TTC549 (cell line): ENCODE results near the gene MAG.

Source experiments
- FAIRE-seq: peaks from 2 replicates; lab custom pipeline; 2012; peaks lifted over from hg19 to GRCh38; lab: Jason Lieb, UNC

Gene MAG

GRCh38 chr19:35318679-35319448 is 26.9 kb downstream of the MAG start:
- FAIRE-seq: no peak

DNA sequence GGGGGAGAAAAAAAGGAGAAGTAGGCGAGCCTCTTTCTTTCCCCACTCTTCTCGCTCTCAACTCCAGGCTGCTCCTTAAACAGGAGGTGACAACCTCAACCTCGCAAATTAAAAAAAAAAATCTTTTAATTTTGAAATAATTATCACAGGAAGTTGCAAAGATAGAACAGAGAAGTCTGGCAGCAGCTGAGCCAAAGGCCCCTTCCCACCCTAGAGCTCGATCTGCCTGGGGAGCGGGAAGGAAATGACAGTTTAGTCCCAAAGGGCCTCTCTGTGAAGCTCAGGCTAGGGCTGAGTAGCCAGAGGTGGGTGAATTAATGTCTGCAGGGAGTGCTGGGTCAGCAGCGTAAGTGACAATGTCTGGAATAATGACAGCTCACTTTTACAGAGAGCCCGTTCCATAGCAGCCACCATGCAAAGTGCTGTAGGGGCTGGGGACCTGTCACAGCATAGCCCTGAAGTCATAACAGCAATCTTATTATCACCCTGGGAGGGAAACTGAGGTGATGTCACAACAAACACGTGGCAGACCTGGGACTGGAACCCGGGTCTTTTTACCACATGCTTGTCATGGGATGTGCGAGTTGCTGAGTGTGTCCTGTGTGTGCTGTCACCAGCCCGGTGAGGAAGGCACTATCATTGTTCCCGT is 28.2 kb downstream of the MAG start:
- FAIRE-seq: no peak

DNA sequence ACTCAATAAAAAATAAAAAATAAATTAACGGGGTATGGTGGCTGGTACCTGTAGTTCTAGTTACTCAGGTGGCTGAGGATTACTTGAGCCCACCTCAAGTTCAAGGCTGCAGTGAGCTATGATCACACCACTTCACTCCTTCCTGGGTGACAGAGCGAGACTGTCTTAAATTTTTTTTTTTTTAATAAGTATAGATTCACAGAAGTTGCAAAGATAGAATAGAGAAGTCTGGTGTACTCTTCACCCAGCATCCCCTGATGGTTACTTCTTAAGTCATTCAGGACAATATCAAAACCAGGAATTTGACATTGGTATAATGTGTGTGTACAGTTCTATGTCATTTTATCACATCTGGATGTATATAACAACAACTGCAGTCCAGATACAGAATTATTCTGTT is 29.3 kb downstream of the MAG start:
- FAIRE-seq: no peak

- FAIRE-seq: no peak
Measured at GRCh38 chr19:35322014-35322413, 30.1 kb downstream of the MAG start.

- FAIRE-seq: no peak
Measured at GRCh38 chr19:35327642-35328041, 35.7 kb downstream of the MAG start.

- no peak for FAIRE-seq
Measured at GRCh38 chr19:35328851-35329285, 36.9 kb downstream of the MAG start, which contains the start of gene CD22. Gene CD22, plus strand, starts transcription at chr19:35329187. Its CDS starts 2,854 bp downstream, at chr19:35332041.

GRCh38 chr19:35329323-35329722 is 37.4 kb downstream of the MAG start:
- FAIRE-seq: no peak

DNA sequence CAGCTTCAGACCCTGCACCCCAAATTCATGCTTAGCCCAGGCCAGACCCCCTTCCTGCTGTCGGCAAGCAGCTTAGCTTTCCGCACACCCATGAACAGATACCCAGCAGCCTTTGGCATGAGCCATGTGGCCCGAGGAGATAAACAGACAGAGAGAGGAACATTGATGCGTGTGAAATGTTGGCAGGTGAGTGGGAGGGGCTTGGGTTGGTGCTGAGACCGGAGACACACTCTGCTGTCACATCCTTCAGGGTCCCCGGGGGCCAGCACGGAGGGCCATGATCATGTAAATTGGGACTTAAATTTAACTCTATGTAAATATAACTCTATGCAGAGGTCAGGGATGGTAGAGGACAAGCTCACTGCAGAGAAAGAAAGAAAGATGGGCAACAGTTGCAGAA is 38.5 kb downstream of the MAG start:
- FAIRE-seq: no peak

DNA sequence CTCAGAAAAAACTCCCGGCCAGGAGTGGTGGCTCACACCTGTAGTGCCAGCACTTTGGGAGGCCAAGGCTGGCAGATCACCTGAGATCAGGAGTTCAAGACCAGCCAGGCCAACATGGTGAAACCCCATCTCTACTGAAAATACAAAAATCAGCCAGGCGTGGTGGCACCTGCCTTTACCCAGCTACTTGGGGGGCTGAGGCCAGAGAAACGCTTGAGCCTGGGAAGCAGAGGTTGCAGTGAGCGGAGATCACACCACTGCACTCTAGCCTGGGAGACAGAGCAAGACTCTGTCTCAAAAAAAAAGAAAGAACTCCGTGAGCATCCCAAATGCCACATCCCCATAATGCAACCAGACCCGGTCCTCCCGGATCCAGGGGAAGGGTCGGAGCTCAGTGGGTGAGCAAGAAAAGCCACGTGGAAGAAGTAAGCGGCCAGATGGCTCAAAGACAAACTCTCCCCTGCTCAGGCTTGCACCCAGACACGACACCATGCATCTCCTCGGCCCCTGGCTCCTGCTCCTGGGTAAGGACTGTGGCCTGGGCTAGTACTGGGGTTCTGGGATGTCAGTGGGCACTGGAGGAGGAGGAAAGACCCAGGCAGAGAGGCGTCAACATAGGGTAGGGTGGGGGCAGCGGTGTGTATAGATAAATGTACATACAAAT is 39.7 kb downstream of the MAG start:
- FAIRE-seq: no peak

- no peak for FAIRE-seq
Measured at GRCh38 chr19:35332817-35333216, 40.9 kb downstream of the MAG start.

DNA sequence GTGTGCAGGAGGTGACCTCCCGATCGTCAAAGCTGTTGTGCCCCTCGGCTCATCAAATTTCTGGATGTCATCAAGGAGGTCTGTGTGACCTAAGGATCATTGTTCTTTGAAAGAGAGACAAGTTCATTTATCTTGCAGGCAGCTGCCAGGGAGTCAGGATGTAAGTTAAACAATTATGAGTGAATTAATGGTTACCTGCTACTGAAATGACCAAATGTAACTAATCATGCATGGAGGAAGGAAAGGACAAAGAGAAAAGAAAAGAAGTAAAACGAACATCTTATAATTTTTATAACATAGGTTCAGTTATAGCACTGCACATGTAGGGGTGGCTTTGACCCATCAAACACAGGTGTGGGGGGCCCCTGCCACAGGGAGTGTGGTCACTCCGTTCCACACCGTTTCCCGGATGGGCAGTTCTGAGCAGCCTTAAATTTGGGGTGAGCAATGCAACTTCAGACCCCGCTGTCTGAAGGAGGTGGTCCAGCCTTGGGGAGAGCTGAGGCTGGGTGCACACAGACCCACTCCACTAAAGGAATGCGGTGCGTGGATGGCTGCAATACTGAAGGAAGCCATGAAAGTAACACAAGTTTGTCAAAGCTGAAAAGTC is 42.3 kb downstream of the MAG start:
- FAIRE-seq: no peak

DNA sequence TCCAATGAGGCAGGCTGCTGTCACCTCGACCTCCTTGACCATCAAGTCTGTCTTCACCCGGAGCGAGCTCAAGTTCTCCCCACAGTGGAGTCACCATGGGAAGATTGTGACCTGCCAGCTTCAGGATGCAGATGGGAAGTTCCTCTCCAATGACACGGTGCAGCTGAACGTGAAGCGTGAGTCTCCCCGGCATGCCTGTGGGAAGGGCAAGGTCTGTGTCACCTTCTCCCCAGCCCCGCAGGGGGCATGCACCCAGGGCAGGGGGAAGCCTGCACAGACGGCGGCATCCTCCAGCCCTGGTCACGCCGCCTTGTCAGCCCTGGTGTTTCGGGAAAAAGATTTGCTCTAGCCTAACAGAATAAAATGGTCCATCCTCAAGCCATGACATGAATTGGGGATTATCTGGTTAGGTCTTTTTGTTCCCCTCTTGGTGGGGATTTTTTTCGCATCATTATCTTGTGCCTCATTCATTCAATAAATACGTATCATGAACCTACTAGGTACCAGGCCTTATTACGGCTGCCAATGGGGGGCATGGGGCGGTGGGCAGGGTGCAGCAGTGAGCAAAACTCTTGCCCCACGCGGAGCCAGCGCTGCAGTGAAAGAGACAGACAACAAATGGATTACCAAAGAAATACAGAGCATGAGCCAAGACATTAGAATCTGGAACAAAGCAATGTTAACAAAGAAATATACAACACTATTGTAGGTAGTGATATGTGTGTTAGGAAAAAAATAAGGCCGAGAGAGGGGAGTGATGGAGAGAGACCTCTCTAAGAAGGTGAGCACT is 44.4 kb downstream of the MAG start:
- no peak for FAIRE-seq

- FAIRE-seq: no peak
Measured at GRCh38 chr19:35337097-35337983, 45.4 kb downstream of the MAG start.

DNA sequence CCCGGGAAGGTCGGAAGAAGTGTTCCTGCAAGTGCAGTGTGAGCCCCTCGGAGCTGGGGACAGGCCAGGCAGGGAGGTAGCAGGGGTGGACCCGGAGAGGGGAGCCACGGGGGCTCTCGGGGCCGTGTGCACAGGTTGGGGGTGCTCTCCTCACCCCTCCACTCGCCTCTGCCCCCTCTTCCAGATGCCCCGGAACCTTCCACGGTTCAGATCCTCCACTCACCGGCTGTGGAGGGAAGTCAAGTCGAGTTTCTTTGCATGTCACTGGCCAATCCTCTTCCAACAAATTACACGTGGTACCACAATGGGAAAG is 46.0 kb downstream of the MAG start:
- no peak for FAIRE-seq

DNA sequence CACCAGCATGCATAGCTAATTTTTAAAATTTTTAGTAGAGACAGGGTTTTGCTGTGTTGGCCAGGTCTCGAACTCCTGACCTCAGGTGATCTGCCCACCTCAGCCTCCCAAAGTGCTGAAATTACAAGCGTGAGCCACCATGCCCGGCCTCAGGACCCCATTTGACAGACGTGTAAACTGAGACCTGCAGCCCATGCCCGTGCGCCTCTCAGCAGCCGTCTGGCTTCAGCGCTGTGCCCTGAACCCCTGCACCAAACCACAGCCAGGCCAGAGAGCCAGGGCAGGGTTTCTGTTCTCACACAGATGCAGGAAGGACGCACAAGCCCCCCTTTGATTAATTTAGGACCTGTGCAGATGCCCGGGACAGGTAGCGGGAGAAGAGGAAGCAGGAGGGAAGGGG is 48.5 kb downstream of the MAG start:
- FAIRE-seq: no peak

DNA sequence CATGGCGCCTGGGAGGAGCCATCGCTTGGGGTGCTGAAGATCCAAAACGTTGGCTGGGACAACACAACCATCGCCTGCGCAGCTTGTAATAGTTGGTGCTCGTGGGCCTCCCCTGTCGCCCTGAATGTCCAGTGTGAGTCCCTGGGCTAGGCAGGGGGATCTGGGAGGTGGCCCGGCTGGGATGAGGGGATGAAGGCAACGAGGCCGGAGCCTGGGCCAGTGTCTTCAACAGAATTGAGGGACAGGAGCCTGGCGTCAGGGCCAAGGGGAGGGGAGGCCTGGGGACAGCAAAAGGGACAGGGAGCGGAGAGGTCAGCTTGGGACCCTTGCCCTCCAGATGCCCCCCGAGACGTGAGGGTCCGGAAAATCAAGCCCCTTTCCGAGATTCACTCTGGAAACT is 49.0 kb downstream of the MAG start:
- FAIRE-seq: no peak

DNA sequence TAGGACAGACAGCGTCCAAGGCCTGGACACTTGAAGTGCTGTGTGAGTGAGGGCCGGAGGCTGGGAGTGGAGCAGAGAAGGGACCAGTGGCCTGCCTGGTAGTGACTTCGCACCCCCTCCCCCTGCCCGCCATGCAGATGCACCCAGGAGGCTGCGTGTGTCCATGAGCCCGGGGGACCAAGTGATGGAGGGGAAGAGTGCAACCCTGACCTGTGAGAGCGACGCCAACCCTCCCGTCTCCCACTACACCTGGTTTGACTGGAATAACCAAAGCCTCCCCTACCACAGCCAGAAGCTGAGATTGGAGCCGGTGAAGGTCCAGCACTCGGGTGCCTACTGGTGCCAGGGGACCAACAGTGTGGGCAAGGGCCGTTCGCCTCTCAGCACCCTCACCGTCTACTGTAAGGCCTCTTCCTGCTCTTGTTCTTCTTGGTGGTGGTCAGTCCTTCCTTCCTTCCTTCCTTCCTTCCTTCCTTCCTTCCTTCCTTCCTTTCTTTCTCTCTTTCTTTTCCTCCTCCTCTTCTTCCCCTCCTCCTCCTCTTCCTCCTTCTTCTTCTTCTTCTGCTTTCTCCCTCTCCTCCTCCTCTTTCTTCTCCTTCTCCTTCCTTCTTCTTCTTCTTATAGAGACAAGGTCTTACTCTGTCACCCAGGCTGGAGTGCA is 49.7 kb downstream of the MAG start:
- FAIRE-seq: no peak

DNA sequence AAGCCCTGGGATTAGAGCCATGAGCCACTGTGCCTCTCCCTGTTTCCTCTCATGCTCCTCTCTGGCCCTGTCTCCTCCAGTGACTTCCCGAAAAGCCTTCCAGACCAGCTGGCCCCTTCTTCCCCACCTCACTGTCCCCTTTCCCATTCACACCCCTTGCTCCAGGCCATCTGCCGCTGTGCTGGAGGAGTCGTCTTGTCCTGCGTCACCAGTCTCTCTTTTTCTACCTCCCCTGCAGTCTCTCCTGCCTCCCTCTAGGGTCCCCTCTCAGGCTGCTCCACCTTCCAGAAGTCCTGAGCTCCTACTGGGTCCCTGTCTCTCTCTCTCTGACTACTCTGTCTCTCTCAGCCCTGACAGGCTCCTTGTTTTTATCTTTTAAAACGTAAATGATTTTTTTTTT is 50.5 kb downstream of the MAG start:
- FAIRE-seq: no peak

DNA sequence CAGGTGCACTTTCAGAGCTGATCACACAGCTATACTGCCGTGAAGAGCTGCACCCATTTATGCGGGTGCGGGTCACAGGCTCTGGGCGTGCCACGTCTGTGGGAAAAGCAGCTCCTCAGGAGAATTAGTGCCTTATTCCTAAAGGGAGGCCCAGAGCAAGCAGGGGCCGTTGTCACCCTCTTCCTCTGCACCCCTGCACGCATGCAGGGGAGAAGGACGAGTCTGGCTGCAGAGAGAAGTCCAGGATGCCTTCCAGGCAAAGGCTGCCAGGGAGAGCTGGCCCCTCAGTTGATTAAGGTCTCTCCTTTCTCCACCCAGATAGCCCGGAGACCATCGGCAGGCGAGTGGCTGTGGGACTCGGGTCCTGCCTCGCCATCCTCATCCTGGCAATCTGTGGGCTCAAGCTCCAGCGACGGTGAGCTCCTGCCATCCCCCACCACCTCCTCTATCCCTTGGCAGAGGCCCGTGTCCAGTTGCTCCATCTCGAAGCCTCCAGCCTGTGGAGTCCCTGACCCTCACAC is 52.6 kb downstream of the MAG start:
- FAIRE-seq: no peak

- FAIRE-seq: no peak
Measured at GRCh38 chr19:35345671-35346111, 53.7 kb downstream of the MAG start.
